RWPE1 (cell line): ENCODE results near the gene TCHHL1.
A peak's percentile ranks its signal among the peaks of the same experiment; 100 is the strongest.

Source experiments
- CTCF ChIA-PET: fragments of 350-600 bp; sonication (Branson Sonifier 250); formaldehyde crosslinking; extraction: SDS; loops from one replicate; lab custom pipeline; 2021; lab: Yijun Ruan, JAX
- POLR2A ChIA-PET: fragments of 400-600 bp; formaldehyde crosslinking; extraction: SDS; loops from one replicate; lab custom pipeline; 2020; ENCODE audit warnings: antibody characterized with exemption; ENCODE audit not compliant: low non-redundant PET; lab: Yijun Ruan, JAX
- DNase-seq: peaks from one replicate; pipeline ENCODE4 v3.0.0; 2012; ENCODE audit warnings: low spot score
- H3K27ac ChIP-seq: fragments of 450-650 bp; 2 replicates; pipeline ENCODE4 v1.5.1; 2017
- TF ChIP-seq, protein P1 (sequence below): fragments of 450-650 bp; conservative IDR thresholded peaks from 2 replicates; pipeline ENCODE4 v1.5.1; 2017; ENCODE audit warnings: low read depth, mild to moderate bottlenecking

Gene TCHHL1

DNA sequence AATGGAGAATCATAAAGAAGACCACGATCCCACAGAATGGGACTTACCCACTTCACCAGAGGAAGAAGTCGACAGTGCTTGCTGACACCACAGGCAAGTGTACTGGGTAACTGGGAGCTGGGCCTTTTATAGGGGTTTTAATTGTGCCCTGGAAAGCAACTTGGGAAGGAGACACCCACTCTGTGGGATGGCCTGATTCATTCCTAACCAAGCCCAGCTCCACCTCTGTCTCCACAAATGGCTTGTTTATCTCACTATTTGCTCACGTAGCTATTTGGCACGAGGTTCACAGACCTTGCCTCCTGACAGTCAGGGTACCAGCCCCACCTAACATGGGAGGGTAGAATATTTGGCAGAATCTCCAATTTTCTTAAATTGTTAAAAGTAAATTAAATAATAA, 26.5 kb upstream of the TCHHL1 start, which contains the start of gene TCHH:
Gene TCHH (minus strand): TSS at position 101 of the 400 bp plus-strand sequence. CDS start 1,364 bp downstream, outside the sequence.
- ChIA-PET CTCF (no interaction called here), POLR2A (no interaction called here)
- TF ChIP-seq, protein P1, sequence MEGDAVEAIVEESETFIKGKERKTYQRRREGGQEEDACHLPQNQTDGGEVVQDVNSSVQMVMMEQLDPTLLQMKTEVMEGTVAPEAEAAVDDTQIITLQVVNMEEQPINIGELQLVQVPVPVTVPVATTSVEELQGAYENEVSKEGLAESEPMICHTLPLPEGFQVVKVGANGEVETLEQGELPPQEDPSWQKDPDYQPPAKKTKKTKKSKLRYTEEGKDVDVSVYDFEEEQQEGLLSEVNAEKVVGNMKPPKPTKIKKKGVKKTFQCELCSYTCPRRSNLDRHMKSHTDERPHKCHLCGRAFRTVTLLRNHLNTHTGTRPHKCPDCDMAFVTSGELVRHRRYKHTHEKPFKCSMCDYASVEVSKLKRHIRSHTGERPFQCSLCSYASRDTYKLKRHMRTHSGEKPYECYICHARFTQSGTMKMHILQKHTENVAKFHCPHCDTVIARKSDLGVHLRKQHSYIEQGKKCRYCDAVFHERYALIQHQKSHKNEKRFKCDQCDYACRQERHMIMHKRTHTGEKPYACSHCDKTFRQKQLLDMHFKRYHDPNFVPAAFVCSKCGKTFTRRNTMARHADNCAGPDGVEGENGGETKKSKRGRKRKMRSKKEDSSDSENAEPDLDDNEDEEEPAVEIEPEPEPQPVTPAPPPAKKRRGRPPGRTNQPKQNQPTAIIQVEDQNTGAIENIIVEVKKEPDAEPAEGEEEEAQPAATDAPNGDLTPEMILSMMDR, result no peak
- no peak for DNase-seq
- no peak within 1 kb of the TSS for H3K27ac ChIP-seq

DNA sequence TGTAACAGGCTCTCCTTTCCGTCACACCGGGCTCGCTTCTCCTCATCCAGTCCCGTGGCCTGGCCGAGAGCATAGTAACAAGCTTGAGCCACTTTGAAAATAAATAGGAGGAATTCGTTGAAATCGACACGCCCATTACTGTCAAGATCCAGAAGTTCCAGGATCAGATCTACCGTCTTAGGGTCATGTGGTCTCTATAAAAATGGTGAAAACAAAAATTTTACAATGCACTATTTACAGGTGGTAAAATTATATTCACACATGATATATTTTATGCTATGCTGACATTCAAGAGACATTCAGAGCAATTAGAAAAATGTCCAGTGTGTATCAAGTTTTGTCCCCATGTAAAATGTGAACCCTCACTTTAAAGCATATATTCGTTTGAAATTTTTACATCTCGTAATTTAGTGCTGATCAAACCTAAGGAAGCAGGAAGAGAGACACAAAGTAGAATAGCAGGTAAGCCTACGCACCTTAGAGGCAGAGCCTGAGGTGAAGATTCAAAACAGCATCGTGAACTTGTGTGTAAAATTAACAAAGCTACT, 24.1 kb upstream of the TCHHL1 start:
- no peak for DNase-seq
- ChIA-PET CTCF (interaction anchor here (0.6 to 2.0 kb wide), 4 partner anchors 23 to 183 kb away, joined by 3 to 5 read pairs (median 3); no protein-coding TSS in a partner anchor), POLR2A (no interaction called here)
- no peak overlapping the region for H3K27ac ChIP-seq
- TF ChIP-seq, protein P1, result no peak

DNA sequence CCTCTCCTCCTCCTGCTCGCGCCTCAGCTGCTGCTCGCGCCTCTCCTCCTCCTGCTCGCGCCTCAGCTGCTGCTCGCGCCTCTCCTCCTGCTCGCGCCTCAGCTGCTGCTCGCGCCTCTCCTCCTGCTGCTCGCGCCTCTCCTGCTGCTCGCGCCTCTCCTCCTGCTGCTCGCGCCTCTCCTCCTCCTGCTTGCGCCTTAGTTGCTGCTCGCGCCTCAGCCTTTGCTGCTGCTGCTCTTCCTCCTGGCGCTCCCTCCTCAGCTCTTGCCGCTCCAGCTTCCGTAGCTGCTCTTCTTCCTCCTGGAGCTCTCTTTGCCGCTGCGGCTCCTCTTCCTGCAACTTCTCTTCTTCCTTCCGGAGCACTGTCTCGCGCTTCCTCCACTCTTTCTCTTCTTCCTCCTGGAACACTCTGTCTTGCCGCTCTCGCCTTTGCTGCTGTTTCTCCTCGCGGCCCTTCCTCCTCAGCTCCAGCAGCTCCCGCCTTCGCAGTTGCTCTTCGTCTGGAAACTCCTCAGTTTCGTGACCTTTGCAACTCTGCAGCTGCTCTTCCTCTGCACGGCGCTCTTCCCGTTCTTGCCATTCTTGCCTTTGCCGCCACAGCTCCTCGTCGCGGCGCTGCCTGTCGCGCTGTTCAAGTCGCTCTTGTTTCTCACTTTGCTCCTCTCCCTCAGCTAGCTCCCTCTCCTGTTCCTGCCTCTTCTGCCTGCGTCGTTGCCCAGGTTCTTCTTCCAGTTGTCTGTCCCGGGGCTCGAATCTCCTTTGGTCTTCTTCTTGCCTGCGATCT, 23.4 kb upstream of the TCHHL1 start:
- TF ChIP-seq, protein P1, result no peak

DNA sequence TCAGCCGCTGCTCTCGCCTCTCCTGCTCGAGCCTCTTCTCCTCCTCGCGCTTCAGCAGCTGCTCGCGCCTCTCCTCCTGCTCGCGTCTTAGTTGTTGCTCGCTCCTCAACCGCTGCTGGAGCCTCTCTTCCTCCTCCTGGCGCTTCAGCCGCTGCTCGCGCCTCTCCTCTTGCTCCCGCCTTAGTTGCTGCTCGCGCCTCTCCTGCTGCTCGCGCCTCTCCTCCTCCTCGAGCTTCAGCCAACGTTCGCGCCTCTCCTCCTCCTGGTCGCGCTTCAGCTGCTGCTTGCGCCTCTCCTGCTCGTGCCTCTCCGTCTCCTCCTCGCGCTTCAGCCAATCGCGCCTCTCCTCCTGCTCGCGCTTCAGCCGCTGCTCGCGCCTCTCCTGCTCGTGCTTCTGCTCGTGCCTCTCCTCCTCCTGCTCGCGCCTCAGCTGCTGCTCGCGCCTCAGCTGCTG, 22.7 kb upstream of the TCHHL1 start:
- peak overlapping the region; percentile 76 for H3K27ac ChIP-seq
- no peak for DNase-seq
- TF ChIP-seq, protein P1, result no peak
- CTCF ChIA-PET, result interaction anchor here (1.2 to 2.0 kb wide), 5 partner anchors 30 to 347 kb away, joined by 3 to 6 read pairs (median 5); no protein-coding TSS in a partner anchor
- POLR2A ChIA-PET, result interaction anchor here (0.7 kb wide), 1 partner anchor 75 kb away, joined by 4 read pairs; the partner anchor contains the start of gene S100A11

More for the DNA sequence above, 23.4 kb upstream of the TCHHL1 start:
- DNase-seq, result no peak
- ChIA-PET POLR2A (no interaction called here), CTCF (interaction anchor here (0.7 to 2.0 kb wide), 4 partner anchors 59 to 183 kb away, joined by 3 to 6 read pairs (median 5); no protein-coding TSS in a partner anchor)
- H3K27ac ChIP-seq, result no peak overlapping the region

DNA sequence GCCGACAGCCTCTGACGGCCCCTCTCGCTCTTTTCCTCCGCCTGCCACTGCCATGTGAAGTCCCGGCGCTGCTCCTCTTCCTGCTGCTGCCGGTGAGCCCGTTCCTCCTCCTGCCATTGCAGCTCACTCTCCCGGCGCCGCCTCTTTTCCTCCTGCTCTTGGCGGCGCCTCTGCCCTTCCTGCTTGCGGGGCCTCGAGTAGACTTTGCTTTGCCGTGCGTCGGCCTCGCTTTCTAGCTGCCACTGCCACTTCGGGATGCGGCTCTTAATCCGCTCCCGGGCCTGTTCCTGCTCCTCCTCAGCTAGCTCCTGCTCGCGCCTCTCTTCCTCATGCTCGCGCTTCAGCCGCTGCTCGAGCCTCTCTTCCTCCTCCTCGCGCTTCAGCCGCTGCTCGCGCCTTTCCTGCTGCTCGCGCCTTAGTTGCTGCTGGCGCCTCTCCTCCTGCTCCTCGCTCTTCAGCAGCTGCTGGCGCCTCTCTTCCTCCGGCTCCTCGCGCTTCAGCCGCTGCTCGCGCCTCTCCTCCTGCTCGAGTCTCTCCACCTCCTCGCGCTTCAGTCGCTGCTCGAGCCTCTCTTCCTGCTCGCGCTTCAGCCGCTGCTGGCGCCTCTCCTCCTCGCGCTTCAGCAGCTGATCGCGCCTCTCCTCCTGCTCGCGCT, 22.1 kb upstream of the TCHHL1 start:
- CTCF ChIA-PET, result interaction anchor here (0.6 to 1.8 kb wide), 8 partner anchors 21 to 347 kb away, joined by 3 to 10 read pairs (median 4); no protein-coding TSS in a partner anchor
- TF ChIP-seq, protein P1, result no peak
- POLR2A ChIA-PET, result interaction anchor here (0.7 kb wide), 1 partner anchor 74 kb away, joined by 4 read pairs; the partner anchor contains the start of gene S100A11
- peak overlapping the region; percentile 76 for H3K27ac ChIP-seq
- DNase-seq, result peak; percentile 25

DNA sequence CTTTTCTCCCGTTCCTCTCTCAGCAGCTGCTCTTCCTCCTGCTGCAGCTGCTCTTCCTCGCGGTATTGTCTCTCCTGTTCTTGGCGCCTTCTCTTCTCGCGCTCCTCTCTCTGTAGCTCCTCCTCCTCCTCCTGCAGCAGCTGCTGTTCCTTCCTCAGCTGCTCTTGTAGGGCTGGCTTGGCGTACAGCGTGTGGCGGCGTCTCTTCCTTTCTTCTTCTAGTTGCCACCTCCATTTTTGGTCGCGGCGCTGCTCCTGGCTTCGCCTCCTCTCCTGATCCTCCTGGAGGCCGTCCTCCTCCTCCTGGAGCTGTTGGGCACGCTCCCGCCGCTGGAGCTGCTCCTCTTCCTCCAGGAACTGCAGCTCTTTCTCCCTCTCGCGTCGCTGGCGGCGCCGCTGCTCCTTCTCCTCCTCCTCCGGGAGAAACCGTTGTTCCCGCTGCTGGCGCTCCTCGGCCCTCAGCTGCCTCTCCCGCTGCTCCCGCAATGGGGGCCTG, 21.5 kb upstream of the TCHHL1 start:
- TF ChIP-seq, protein P1, result no peak
- peak; percentile 36 for DNase-seq
- H3K27ac ChIP-seq, result peak overlapping the region; percentile 76
- ChIA-PET CTCF (interaction anchor here (0.6 to 1.8 kb wide), 8 partner anchors 21 to 823 kb away, joined by 3 to 10 read pairs (median 4); no protein-coding TSS in a partner anchor), POLR2A (no interaction called here)
